Skeletal muscle cell (primary cell): ENCODE data around the gene KLHDC8A.
A peak's percentile ranks its signal among the peaks of the same experiment; 100 is the strongest.

ENCODE experiments used
- DNase-seq: peaks from one replicate; pipeline ENCODE4 v3.0.0-alpha.2; 2010; ENCODE audit warnings: low read depth
- H3K4me3 ChIP-seq: 2 replicates; pipeline ENCODE4 v1.5.1; 2011; ENCODE audit warnings: low read depth, mild to moderate bottlenecking, control low read depth, low read length, moderate library complexity

Gene KLHDC8A

DNA sequence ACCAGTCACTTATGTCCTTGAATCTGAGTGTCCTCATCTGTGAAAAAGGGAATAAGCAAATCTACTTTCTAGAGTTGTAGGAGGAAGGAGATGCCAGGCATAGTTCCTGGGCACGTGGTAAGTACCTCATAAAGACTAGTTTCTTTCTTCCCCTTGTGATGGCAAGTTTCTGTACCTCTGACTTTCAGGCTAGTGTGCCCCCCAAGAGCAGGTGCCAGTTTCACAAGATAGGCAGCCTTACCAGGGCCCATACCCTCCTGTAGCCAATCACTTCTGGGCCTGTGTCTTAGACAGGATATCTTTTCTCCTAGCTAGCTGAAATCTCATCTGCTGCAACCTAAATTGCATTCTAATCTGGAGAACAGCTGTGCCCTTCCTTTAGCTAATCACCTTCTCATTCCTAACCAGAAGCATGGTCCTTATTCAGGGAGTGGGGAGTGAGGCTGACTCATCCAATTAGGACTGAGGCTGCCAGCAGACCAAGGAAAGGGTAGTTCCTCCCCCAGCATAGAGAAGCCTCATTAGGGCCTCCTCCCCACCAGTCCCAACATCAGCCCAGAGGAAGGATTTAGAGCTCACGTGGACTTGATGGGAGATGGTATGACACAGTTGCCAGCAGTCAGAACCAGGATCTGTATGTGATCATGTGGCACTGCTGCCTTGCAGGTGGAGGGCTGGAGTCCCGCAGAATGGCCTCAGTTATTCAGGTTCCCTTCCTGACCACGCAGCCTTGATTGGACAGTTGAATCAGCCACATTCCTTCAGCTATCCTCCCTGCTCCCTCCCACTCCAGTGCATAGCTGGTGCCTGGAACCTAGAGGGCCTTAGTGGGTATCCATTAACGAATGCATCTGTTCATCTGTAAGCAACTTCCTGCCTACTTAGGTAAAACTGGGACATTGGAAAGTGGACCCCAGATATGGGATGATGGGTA, 7.9 kb downstream of the KLHDC8A start:
- no peak for DNase-seq
- no peak overlapping the region for H3K4me3 ChIP-seq

DNA sequence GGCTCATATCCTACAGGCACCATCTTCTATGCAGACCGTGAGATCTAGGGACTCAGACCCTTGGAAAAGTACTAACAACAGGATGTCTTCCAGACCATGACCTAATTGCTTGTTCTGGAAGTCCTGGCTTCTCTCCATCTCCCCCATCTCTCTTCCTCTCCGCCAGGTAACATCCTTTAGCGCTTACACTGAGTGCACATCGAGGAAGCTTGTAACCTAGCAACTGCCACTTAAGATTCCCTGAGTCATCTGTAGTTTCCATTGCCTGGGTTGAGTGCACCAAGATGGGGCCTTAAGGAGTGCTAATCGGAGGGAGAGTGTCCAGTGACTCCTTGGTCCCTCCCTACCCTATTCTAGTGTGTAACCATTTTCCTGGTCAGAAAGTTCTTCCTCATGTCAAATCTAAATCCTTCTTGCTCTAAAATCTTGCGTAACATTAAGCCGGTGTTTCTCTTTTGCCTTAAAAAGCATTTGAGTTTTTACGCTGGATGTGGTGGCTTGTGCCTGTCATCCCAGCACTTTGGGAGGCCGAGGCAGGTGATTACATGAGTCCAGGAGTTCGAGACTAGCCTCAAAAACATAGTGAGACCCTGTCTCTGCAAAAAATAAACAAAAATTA, 9.7 kb downstream of the KLHDC8A start:
- no peak overlapping the region for H3K4me3 ChIP-seq
- no peak for DNase-seq

DNA sequence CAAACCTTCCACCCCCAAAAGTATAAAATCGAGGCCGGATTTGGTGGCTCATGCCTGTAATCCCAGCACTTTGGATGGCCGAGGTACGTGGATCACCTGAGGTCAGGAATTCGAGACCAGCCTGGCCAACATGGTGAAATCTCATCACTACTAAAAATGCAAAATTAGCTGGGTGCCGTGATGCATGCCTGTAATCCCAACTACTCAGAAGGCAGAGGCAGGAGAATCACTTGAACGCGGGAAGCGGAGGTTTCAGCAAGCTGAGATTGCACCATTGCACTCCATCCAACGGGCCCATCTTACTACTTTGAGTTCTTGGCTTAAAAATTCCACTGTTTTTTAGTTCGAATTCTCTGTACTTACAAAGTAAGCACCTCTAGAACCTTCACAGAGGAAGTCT, 11.0 kb downstream of the KLHDC8A start:
- no peak for DNase-seq
- no peak overlapping the region for H3K4me3 ChIP-seq

DNA sequence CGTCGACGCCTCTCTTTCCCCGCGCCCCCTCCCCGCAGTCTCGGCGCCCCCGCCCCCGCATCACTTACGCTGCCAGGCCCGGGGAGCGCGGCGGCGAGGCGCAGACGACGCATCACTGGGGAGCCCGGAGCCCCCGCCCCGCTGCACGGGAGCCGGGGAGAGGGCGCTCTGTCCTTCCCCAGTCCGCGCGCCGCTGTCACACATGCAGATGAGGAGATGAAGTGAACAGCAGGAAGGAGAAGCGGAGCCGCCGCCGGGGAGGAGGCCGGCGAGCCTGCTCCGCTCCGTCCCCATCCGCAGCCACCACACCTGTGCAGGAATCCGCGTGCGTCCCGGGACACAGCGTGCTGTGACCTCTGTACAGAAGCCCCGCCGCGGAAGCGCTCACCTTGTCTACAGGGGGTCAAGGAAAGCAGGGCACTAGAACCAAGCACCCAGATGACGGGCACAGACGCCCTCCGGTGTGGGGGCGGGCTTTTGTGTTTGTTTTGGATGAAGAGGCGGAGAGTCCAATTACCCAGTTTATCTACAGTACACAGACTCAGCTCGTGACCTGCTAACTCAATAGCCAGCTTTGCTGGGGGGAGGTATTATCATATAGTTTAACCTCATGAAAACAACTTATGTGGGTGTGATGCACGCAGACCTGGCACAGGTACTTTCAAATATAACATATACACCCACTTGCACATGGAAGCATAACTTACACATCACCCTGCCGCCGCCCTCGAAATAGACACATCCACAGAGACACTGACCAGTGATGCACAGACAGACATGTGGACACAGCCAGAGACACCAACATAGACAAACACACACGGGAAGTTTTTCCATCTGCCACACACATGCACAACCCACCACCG, 12.4 kb downstream of the KLHDC8A start:
- H3K4me3 ChIP-seq = peak overlapping the region; percentile 34
- no peak for DNase-seq

DNA sequence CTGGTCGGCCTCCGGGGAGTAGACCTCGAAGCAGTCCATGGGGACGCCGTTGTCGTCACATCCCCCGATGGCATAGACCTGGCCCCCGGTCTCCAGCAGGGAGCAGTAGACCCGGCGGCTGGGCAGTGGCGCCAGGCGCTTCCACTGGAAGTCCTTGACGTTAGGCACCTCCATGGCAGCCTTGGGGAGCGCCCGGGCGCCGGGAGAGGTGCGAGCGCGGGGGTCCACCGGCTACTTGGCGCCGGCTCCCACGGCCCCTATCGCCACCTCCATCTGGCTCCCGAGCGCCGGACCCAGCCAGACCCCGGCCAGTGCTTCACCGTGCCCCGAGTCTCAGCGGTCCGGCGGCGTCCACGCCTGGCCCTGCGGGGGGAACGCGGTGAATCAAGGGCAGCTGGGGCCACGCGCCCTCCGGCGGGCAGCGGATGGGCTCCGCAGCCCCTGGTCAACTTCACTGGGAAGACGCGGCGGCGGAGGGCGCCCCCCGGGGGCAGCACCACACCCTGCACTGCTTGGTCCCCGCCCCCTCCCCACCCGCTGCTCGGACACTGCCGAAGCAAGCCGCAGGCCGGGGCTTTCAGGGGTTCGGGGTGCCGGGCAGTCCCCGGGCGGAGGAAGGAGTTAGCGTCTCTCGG, 13.2 kb downstream of the KLHDC8A start:
- H3K4me3 ChIP-seq = peak overlapping the region; percentile 34
- DNase-seq = no peak

DNA sequence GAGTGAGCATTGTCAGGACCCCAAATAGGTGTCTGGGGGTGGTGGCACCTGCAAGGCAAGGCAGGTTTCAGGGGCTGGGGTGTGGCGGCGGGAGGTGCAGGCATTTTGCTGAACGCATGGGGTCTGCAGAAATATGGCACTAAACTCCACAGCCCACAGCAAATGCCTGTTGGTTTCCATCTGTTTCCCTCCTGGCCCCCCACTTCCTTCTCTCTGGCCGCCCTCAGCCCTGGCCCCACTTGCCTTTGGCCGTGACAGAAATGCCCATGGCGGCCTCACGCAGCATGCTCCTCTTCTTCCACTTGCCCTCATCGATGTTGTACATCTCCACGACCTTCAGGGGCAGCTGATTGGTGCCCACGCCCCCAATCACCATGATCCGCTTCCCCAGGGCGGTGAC, 13.7 kb downstream of the KLHDC8A start:
- H3K4me3 ChIP-seq = no peak overlapping the region
- no peak for DNase-seq

DNA sequence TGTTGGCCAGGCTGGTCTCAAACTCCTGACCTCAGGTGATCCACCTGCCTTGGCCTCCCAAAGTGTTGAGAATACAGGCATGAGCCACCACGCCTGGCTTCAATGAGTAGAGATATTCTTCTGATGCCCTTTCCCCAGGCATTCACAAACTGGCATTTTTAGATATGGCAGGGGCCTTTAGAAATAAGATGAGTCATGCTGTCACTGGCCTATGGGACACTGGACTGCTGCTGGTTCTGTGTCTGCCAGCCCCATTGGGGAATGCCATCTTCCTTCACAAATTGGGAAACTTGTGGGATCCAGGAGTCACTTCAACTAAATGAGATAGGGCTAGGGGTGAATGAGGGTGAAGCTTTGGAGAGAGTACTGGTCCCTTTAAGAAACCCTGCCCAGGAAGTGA, 16.0 kb downstream of the KLHDC8A start:
- DNase-seq = no peak
- no peak overlapping the region for H3K4me3 ChIP-seq

DNA sequence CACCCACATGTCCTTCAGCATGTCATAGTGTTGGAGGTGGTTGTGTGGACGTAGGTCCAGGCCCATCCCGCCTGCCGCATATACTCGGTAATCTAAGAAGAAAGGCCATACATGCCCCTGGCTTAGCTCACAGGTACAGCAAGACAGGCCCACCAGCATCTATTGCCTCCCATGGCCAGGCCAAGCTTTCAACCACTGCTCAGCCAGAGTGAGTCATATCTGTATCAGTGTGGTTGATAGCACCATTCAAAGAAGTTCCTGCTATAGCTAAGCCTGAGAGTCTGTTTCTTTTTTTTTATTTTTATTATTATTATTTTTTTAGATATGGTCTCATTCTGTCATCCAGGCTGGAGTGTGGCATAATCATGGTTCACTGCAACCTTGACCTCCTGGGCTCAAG, 17.0 kb downstream of the KLHDC8A start:
- H3K4me3 ChIP-seq = no peak overlapping the region
- DNase-seq = no peak

DNA sequence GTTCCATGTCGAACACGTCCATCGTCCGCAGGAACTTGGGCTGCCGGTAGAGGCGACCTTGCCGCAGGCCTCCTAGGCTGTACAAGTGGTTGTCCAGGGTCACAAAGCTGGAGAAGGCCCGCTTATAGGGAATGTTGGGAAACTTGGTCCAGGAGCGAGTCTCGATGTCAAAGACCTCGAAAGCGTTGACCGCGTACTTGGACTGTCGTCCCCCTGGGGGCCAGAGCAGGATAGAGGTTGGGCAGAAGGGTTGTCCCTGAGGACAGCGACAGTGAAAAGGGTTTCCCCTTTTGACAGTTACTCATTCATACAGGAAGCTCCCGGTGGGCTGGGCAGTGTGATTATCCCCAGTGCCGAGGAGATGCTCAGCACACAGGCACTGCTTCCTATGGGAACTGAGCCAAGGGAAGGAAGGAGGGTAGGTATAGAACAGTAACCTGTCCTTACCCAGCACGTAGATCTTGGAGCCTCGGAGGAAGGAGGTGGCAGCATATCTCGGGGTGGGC, 17.5 kb downstream of the KLHDC8A start:
- H3K4me3 ChIP-seq = no peak overlapping the region
- no peak for DNase-seq

DNA sequence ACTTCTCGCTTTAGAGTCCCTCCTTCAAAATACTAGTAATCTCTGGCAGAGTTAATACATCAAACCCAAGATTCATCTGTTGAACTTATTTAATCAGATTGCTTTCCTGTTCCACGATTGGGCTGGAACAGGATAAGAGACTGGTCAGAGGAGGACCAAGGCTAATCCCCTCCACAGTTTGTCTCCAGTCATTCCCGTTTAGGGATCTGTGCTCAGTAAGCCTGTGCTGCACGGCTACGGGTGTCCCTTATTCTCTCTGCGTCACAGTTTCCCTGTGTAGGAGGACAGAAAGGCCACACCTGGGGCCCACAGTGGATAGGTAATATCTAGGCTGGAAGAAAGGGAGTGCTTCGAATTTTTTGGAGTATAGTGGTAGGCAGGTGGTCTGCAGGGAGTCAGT, 18.7 kb downstream of the KLHDC8A start:
- no peak overlapping the region for H3K4me3 ChIP-seq
- no peak for DNase-seq

DNA sequence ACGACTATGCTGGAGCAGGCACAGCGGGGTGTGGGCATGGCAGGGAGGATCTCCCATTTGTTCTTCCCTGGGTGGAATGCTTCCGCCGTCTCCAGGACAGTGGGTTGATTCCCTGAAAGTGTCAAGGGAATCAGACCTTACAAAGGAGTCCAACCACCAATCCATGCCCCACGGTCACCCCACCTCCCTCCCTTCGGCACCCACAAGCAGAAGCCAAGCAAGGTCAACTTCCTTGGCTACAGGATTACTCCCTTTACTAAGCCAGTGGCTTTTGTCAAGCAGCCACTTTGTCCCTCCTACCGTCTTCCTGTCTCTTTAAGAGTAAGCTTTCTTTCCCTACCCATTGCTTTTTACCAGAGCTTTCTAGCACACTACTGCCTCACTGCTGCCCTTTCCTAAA, 19.2 kb downstream of the KLHDC8A start:
- no peak overlapping the region for H3K4me3 ChIP-seq
- DNase-seq = no peak

DNA sequence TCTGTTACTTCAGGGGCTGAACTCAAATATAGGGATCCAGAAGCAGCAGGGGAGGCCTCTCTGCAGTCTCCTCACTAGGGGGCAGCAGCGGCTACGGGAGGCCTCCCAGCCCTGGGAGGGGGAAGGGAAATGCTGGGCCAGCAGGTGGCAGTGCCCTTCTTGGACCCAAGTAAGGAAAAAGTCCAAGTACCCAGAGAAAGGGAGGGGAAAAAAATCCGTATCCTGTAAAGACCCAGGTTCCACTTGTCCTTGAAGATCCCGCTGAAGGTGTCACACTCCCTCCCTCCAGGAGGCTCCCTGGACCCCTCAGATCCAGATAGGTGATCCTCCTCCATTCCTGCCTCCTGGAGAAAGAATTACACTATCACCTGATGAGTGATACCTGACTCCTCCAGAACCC, 21.0 kb downstream of the KLHDC8A start:
- DNase-seq = no peak
- no peak overlapping the region for H3K4me3 ChIP-seq

DNA sequence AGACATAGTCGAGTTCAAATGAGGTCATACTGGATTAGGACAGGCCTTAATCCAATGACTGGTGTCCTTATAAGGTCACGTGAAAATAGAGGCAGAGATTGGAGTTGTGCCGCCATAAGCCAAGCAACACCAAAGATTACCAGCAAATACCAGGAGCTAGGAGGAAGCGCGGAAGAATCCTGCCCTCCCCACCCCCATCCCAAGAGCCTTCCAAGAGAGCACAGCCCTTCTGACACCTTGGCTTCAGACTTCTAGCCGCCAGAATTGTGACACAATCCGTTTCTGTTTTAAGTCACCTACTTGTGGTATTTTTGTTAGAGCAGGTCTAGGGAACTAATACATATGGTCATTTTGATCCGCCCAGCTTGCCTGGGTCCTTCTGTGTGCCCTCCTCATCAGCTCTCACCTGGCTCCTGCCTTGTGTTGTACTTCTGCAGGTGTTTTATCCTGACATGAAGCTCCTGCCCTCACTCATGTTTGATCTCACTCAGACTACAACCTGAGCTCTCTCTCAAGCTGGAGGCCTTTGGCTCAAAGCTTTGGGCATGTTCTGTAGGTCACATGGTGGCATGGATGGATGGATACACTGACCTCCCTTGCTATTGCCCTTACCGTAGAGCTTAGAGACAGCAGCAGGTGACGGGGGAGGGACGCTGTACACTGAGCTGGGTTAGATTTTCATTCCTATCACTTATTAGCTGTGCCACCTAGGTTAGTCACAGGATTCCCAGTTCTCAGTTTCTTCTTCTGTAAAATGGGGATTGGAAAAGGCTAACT, 24.5 kb downstream of the KLHDC8A start:
- no peak overlapping the region for H3K4me3 ChIP-seq

DNA sequence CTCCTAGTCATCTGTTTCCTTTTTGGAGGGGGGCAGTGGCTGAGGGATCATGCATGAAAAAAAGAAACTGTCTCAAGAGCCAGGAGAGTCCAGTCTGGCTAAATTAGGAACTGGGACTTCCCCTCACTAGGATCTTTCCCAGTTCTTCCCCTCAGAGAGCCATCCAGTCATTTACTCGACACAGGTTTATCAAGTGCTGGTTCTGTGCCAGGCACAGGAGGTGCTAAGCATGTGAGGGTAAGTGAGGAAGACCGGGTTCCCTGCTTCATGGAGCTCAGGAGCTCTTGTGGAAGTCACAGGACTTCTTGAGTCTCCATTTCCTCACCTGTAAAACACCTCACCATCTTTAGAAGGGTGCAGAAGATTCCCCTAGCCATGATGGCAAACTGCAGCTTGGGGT, 26.6 kb downstream of the KLHDC8A start:
- DNase-seq = no peak
- H3K4me3 ChIP-seq = no peak overlapping the region

More for the DNA sequence above, 24.5 kb downstream of the KLHDC8A start:
- DNase-seq = no peak

DNA sequence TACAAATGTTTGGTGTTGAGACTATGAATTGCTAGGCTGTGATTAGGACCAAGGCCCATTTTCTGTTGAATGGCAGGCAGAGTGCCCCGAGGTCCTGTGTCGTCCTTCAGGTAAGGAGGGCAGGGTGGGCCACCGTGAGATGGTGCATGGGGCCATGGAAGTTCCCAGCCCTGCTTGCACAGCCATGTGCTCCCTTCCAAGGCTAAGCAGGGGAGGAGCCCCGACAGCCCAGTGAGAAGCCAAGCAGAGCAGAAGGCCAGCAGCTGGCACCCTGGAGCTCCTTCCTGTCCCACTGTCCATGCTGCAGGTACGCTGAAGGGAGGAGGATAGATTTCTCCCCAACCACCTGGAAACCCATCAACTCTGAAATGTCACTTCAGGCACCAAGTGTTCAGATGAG, 27.0 kb downstream of the KLHDC8A start:
- no peak overlapping the region for H3K4me3 ChIP-seq
- DNase-seq = no peak

DNA sequence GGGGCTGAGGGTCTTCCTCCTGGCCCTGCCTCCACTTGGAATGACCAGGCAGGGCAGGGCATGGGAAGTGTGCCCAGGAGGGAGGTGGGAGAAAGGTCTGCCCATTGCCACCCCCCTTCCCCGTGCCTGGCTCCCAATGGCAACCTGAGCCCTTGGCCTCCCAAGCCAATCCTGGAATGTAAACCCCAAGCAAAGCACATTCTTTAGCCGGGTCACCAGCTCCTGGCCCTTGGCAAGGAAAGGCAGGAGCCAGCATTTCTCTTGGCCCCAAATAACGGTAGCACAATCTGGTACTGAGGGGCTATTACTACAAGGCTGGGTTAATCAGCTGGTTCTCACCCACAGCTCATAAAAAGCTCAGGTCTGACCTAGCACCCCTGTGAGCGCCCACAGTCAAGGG, 28.2 kb downstream of the KLHDC8A start:
- DNase-seq = no peak
- H3K4me3 ChIP-seq = no peak overlapping the region

DNA sequence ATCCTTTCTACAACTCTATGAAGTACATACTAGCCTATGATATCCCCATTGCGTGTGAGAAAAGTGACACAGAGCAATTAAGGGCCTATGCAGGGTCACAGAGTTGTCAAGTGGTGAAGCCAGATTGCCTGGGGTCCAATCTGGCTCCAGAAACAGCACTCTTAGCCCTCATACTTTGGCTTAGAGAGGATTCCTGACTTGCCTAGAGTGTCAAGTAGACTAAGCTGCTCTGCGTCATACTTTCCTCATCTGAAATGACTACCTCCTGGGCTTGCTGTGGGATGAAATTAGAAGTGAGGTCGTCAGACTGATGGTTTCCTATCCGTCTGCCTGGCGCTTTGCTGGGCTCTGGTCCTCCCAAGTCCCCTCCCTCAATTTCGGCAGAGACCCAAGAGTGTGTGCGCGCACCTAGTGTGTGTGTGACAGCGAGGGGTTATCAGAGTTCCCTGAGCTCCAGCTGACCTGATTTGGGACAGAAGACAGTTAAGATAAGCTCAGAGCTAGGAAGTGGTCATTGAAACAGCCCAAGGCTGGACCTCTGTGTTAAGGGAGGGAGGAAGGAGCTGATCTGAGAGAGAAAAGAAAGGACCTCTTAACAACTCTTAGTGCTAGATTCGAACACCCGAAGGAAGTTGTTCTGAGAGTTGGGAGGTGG, 29.8 kb downstream of the KLHDC8A start:
- no peak for DNase-seq
- no peak overlapping the region for H3K4me3 ChIP-seq

DNA sequence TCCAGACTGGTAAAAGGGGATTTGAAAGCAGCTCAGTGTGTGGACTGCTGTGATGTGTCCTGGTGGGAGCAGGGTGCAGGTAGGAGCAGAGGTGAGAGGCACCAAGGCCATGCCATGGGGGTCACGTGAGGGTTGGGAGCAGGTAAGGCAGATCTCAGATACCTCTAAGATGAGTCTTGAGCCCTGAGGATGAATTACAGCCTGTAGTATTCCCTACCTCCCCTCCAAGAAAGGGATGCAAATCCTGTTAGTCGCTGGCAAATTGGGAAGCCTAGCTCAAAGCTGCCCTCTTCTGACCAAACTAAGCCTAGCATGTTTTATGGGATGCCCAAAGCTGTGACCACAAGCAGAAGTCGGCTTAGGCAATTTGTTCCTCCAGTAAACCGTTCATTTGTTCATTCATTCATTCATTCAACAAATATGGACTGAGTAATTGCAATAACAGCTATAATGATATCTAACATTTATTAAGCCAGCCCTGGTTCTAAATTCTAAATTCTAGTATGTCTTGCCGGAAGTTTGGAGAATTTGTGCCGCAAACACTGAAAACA, 31.3 kb downstream of the KLHDC8A start:
- H3K4me3 ChIP-seq = no peak overlapping the region
- no peak for DNase-seq
